ENCODE data around the gene EVPL.

DNA sequence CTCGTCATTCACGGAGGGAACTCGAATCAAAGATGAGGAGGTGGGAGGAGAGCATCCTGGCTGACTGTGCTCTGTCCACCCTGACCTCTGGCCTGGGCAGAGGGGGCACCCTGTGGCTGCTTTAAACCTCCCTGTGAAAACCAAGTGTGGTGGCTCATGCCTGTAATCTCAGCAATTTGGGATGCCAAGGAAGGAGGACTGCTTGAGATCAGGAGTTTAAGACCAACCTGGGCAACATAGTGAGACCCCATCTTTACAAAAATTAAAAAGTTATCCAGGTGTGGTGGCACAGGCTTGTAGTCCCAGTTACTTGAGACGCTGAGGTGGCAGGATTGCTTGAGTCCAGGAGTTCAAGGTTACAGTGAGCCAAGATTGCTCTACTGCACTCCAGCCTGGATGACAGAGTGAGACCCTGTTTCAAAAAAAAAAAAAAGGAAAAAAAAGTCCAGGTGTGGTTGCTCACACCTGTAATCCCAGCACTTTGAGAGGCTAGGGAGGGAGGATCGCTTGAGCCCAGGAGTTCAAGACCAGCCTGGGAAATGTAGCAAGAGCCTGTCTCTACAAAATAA lies 32.2 kb downstream of the EVPL start:
- TF ChIP-seq POLR2A (IDR thresholded peaks at IDR 0.05) = no peak
- TF ChIP-seq, protein P1, sequence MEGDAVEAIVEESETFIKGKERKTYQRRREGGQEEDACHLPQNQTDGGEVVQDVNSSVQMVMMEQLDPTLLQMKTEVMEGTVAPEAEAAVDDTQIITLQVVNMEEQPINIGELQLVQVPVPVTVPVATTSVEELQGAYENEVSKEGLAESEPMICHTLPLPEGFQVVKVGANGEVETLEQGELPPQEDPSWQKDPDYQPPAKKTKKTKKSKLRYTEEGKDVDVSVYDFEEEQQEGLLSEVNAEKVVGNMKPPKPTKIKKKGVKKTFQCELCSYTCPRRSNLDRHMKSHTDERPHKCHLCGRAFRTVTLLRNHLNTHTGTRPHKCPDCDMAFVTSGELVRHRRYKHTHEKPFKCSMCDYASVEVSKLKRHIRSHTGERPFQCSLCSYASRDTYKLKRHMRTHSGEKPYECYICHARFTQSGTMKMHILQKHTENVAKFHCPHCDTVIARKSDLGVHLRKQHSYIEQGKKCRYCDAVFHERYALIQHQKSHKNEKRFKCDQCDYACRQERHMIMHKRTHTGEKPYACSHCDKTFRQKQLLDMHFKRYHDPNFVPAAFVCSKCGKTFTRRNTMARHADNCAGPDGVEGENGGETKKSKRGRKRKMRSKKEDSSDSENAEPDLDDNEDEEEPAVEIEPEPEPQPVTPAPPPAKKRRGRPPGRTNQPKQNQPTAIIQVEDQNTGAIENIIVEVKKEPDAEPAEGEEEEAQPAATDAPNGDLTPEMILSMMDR (IDR thresholded peaks at IDR 0.05) = no peak
